Esophagus muscularis mucosa (tissue), 4 donors: Measurements from ENCODE around the gene HS3ST5. TPM values are rescaled to one million over a fixed set of nuclear protein-coding genes. Genes with fewer than 3 reads are reported as not detected.
"Not testable (repeated sequence)": the region's sequence is repeated elsewhere in the genome, so short reads cannot be mapped to it uniquely, and the experiment has no call there.

Experiments
- DNase-seq: peaks from one replicate; pipeline ENCODE4 v3.0.0-alpha.2; 2017; ENCODE audit errors: extremely low spot score
- H3K27ac ChIP-seq, 4 donors: fragments of 200-600 bp; sonication (generic); replicated peaks in 1 of 4; 1 replicate in 3 of 4; 2 replicates in 1 of 4; pipeline ENCODE4 v1.5.1; 2016 to 2019; ENCODE audit warnings: mild to moderate bottlenecking in 1 of 4
- H3K27me3 ChIP-seq, 4 donors: fragments of 200-600 bp; sonication (generic); one replicate each; pipeline versions ENCODE4 v1.5.1 to v1.6.0; 2016 to 2019
- H3K36me3 ChIP-seq, 4 donors: fragments of 200-600 bp; sonication (generic); one replicate each; pipeline ENCODE4 v1.5.1; 2016 to 2019
- H3K4me1 ChIP-seq, 4 donors: fragments of 200-600 bp; sonication (generic); one replicate each; pipeline ENCODE4 v1.5.1; 2016 to 2019
- H3K4me3 ChIP-seq, 4 donors: fragments of 200-600 bp; sonication (generic); 1 replicate in 2 of 4; 2 replicates in 2 of 4; pipeline ENCODE4 v1.5.1; 2016 to 2019; ENCODE audit warnings: mild to moderate bottlenecking in 4 of 4, moderate library complexity in 1 of 4
- H3K9me3 ChIP-seq, 4 donors: fragments of 200-600 bp; sonication (generic); 1 replicate in 3 of 4; 2 replicates in 1 of 4; pipeline ENCODE4 v1.5.1; 2016 to 2019
- EP300 ChIP-seq: sonication (generic); formaldehyde crosslinking; IDR thresholded peaks from one replicate; pipeline ENCODE4 v1.6.1; 2017; ENCODE audit warnings: antibody characterized with exemption
- POLR2A ChIP-seq: fragments of 450-650 bp; IDR thresholded peaks from one replicate; pipeline ENCODE4 v1.6.1; 2017; ENCODE audit warnings: antibody characterized with exemption, moderate library complexity, mild to moderate bottlenecking, low read depth
- POLR2AphosphoS5 ChIP-seq, 2 donors: sonication (generic); formaldehyde crosslinking; IDR thresholded peaks; one replicate each; pipeline ENCODE4 v1.6.1; 2017; ENCODE audit warnings: antibody characterized with exemption in 2 of 2
- WGBS: methylation state at CpG from one replicate; pipeline ENCODE4 v1.1.5; 2018; 5-methylcytosine and 5-hydroxymethylcytosine counted together
- intact Hi-C: fragments of 100-400 bp; cut with DNase I; formaldehyde crosslinking; loops from one replicate; pipeline ENCODE4 v1.15.1; 2023
- total RNA-seq, 4 donors: library from RNA; depleted of rRNA; stranded (reverse); fragments of >200 nt; gene quantifications; one replicate each; pipeline versions ENCODE4 v1.1.0 to v1.2.1, GENCODE V29; 2016
- TF ChIP-seq, protein P1 (sequence below), 3 experiments: fragments of 200-600 bp in 2 of 3; fragments of 450-650 bp in 1 of 3; sonication (generic) in 2 of 3; IDR thresholded peaks; one replicate each; pipeline ENCODE4 v1.5.1; 2017 to 2019; ENCODE audit warnings: antibody characterized with exemption in 3 of 3, mild to moderate bottlenecking in 2 of 3, moderate library complexity in 1 of 3

HS3ST5 gene
- total RNA-seq, 4 donors from 2014 or later, result 0.13 to 0.33 TPM; not detected in 2

DNA sequence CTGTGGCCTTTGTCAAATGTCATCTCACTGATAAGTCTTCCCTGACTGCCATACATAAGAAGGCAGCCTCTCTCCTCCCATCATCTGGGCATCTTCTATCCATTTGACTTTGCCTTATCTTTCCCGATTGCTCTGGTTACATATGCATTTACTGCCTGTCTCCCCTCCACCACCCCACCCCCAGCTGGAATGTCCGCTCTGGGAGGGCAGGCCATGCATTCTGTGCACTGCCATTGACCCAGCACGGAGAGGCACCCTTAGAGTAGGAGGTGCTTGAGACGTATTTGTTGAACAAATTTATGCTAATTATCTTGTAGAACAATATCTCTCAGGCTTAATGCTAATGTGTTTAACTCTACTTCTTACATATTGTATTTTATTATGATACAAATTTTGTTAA is 188.0 kb downstream of the HS3ST5 start:
- H3K4me3 ChIP-seq, result no peak overlapping the region
- no peaks in the 10 kb centered on the region for H3K4me1 ChIP-seq
- intact Hi-C loops, result no loop called here
- DNase-seq, result no peak
- H3K9me3 ChIP-seq, result no peaks in the 10 kb centered on the region
- H3K27me3 ChIP-seq, result no peaks in the 10 kb centered on the region
- WGBS, result 84% methylated on average over 4 of the region's 4 CpGs
- no peaks in the 10 kb centered on the region for H3K36me3 ChIP-seq
- no peak overlapping the region for H3K27ac ChIP-seq
- TF ChIP-seq POLR2AphosphoS5 (IDR thresholded peaks at IDR 0.05) (no peak), EP300 (no peak), POLR2A (no peak)
- TF ChIP-seq, protein P1, sequence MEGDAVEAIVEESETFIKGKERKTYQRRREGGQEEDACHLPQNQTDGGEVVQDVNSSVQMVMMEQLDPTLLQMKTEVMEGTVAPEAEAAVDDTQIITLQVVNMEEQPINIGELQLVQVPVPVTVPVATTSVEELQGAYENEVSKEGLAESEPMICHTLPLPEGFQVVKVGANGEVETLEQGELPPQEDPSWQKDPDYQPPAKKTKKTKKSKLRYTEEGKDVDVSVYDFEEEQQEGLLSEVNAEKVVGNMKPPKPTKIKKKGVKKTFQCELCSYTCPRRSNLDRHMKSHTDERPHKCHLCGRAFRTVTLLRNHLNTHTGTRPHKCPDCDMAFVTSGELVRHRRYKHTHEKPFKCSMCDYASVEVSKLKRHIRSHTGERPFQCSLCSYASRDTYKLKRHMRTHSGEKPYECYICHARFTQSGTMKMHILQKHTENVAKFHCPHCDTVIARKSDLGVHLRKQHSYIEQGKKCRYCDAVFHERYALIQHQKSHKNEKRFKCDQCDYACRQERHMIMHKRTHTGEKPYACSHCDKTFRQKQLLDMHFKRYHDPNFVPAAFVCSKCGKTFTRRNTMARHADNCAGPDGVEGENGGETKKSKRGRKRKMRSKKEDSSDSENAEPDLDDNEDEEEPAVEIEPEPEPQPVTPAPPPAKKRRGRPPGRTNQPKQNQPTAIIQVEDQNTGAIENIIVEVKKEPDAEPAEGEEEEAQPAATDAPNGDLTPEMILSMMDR (IDR thresholded peaks at IDR 0.05), result no peak

DNA sequence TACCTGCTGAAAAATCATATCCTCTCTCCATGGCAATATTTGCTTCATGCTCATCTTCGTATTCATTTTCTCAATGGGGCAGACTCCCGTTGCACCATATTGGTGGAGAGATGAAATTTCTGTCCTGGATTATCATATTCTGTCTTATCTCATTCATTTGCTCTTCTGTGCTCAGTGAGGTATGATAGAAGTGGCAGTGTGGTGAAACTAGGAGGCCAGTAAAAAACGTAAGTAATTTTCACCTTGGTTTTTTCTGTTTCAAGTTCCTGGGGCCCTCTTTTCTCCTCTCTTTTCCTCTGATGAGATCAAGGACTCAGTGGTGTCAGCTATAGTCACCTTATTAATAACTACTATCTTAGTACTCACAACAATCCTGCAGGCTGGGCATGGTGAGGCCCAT is 189.4 kb downstream of the HS3ST5 start:
- no peaks in the 10 kb centered on the region for H3K9me3 ChIP-seq
- H3K27ac ChIP-seq, result no peak overlapping the region
- no peak overlapping the region for H3K4me3 ChIP-seq
- DNase-seq, result no peak
- intact Hi-C loops, result no loop called here
- WGBS, result 79% methylated on average over 3 of the region's 3 CpGs
- TF ChIP-seq POLR2AphosphoS5 (IDR thresholded peaks at IDR 0.05), result no peak
- H3K27me3 ChIP-seq, result no peaks in the 10 kb centered on the region
- no peaks in the 10 kb centered on the region for H3K4me1 ChIP-seq
- H3K36me3 ChIP-seq, result no peaks in the 10 kb centered on the region

DNA sequence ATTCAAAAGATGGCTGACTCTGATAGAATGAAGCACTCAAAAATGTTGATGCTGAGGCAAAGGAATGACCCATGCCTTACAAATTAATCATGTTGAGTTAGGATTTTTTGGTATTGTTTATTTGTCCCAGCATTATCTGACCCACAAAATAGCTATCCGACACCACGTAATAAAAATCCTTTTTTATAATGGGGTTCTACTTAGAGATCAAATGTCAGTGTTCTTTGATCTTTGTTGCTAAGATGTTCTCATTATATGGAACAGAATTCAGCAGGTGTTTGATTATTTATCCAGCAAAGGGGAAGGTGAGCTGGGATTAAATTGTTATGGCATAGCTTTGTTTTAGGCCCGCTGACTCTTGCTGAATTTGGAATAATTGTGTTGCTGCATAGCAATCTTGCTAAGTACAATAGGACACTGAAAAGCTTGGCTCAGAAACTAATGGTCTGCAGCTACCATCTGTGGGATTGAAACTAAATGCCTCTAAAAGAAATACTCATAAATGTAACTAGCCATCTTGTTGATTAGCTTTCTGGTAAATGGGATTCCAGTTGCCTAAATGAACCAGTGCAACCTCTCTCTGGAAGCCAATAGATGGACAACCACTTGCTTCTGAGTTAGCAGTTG is 191.6 kb downstream of the HS3ST5 start:
- H3K27ac ChIP-seq, result no peak overlapping the region
- no peaks in the 10 kb centered on the region for H3K27me3 ChIP-seq
- no peak for TF ChIP-seq POLR2A
- TF ChIP-seq, protein P1 (IDR thresholded peaks at IDR 0.05), result no peak
- intact Hi-C loops, result no loop called here
- no peak for DNase-seq
- no peaks in the 10 kb centered on the region for H3K36me3 ChIP-seq
- 80% methylated on average over 3 of the region's 3 CpGs for WGBS
- peaks cover 0 to 11% (median 8%) of the 10 kb centered on the region in 4 donors for H3K9me3 ChIP-seq
- H3K4me1 ChIP-seq, result no peaks in the 10 kb centered on the region
- H3K4me3 ChIP-seq, result no peak overlapping the region

DNA sequence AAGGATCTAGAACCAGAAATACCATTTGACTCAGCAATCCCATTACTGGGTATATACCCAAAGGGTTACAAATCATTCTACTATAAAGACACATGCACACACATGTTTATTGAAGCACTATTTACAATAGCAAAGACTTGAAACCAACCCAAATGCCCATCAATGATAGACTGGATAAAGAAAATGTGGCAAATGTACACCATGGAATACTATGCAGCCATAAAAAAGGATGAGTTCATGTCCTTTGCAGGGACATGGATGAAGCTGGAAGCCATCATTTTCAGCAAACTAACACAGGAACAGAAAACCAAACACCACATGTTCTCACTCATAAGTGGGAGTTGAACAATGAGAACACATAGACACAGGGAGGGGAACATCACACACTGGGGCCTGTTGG is 193.6 kb downstream of the HS3ST5 start:
- H3K4me1 ChIP-seq, H3K36me3 ChIP-seq, H3K27me3 ChIP-seq, DNase-seq, H3K4me3 ChIP-seq, intact Hi-C loops, H3K27ac ChIP-seq: not testable (repeated sequence)
- peaks cover 0 to 11% (median 8%) of the 10 kb centered on the region in 4 donors for H3K9me3 ChIP-seq

DNA sequence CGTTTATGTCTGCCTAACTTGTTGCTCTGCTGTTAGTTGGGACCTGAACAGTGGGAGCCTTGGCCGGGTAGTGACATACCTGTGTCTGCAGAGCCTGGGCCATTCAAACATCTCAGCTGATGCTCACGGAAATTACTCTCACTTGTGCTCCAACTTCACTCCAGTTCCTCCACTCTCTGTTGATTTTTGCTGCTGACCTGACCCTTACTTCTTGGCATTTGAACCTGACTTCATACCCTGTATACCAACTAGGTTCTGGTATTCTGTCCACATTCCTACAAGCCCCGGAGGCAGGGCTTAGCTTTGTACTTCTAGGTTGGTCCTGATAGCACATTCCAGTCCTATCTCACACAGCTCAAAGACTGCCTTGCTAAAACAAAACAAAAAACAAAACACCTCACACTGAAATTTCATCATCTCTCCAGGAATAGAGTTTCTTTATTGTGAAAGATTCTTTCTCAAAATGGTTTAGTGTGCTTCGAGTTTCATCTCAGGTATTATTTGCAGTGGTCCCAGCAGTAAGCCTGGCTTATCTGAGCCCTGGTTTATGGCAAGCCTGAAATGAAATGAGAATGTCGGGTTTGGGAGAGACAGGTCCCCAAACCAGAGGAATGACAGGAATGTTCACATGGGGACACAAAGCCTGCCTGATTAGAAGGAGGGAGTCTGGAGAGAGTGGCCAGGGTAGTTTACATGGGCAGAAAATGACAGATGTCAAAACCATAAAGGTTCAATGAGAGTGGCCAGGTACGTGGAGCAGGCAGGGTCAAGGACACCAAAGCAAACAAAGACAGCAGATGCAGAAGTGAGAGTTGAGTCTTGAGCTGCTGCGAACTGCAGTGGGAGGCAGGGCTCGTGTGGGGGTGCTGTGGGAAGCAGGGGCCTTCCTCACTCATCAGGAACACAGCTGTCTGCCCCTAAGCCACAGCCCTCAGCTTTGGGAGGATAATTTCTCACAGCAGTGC is 197.7 kb downstream of the HS3ST5 start:
- no peak for DNase-seq
- Histone ChIP-seq H3K27me3 (no peaks in the 10 kb centered on the region), H3K4me1 (no peaks in the 10 kb centered on the region), H3K9me3 (peaks cover 0 to 11% (median 8%) of the 10 kb centered on the region in 4 donors), H3K27ac (no peak overlapping the region), H3K36me3 (no peaks in the 10 kb centered on the region), H3K4me3 (no peak overlapping the region)
- 47% methylated on average over 9 of the region's 9 CpGs for WGBS
- intact Hi-C loops, result no loop called here
- TF ChIP-seq POLR2AphosphoS5 (IDR thresholded peaks at IDR 0.05) (no peak), EP300 (no peak), POLR2A (no peak)
- TF ChIP-seq, protein P1 (IDR thresholded peaks at IDR 0.05), result no peak
